Right atrium auricular region (tissue), 2 donors: ENCODE measurements around the gene DLEU7. TPM values are rescaled to one million over a fixed set of nuclear protein-coding genes. Genes with fewer than 3 reads are reported as not detected.

Experiments
- DNase-seq: peaks from one replicate; pipeline ENCODE4 v3.0.0-alpha.2; 2019; ENCODE audit warnings: low spot score
- H3K27ac ChIP-seq, 2 donors: fragments of 200-600 bp; sonication (generic); 1 replicate in 1 of 2; 2 replicates in 1 of 2; pipeline ENCODE4 v1.5.1; 2016 to 2019
- H3K27me3 ChIP-seq, 2 donors: fragments of 200-600 bp; sonication (generic); one replicate each; pipeline versions ENCODE4 v1.5.1 to v1.6.0; 2017 to 2019
- H3K36me3 ChIP-seq: fragments of 200-600 bp; sonication (generic); one replicate; pipeline ENCODE4 v1.5.1; 2016
- H3K4me1 ChIP-seq, 2 donors: fragments of 200-600 bp; sonication (generic); one replicate each; pipeline versions ENCODE4 v1.5.1 to v1.6.0; 2017 to 2019
- H3K4me3 ChIP-seq, 2 donors: fragments of 200-600 bp; sonication (generic); 1 replicate in 1 of 2; 2 replicates in 1 of 2; pipeline ENCODE4 v1.5.1; 2017 to 2019; ENCODE audit warnings: mild to moderate bottlenecking in 1 of 2, moderate library complexity in 1 of 2
- H3K9me3 ChIP-seq, 2 donors: fragments of 200-600 bp; sonication (generic); one replicate each; pipeline ENCODE4 v1.5.1; 2019
- total RNA-seq, 2 donors: library from RNA; depleted of rRNA; stranded (reverse); fragments of >200 nt; gene quantifications; one replicate each; pipeline ENCODE4 v1.1.0, GENCODE V29; 2016
- TF ChIP-seq, protein P1 (sequence below), 2 donors: fragments of 200-600 bp; sonication (generic); IDR thresholded peaks; one replicate each; pipeline ENCODE4 v1.5.1; 2019; ENCODE audit warnings: antibody characterized with exemption in 2 of 2

Gene DLEU7
- total RNA-seq, 2 donors from 2014 or later: 0.31 TPM; not detected in 1

DNA sequence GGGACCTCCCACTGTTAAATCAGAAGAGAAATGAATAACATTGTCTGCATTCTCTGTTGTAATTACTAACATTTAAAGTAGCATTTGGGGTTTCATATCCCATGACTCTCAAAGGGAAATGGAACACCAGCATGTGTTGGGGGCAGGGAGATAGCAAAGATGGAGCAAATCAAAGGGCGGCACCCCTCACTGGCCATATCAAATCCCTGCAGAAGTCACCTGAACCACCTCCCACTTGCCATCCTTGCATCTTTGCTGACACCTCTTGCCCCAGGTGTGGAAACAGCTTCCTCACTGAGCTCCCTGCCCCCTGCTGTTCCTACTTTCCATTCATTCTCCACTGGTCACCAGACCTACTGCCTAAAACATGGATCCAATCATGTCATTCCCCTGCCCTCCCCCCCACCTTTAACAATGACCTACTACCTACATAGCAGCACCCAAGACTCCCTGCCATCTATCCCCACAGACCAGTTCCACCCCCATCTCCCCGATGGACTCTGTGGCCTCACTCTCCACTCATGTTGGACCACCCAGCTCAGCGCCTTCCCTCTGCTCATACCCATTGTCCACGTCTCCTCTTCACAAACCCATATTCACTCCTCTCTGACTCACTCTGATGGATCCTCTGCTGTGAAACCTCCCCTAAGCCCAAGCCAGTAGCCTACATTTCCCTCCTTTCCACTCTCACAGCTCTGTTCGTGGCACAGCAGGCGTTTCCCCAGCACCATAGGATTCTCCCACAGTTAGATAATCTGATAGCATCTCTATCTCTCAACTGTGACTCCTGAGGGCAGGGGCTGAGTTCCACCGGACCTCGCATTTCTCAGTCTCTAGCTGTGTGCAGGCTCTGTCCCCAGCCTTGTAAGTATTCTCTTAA lies 55.9 kb downstream of the DLEU7 start:
- H3K27ac ChIP-seq: no peak overlapping the region
- H3K27me3 ChIP-seq: no peaks in the 10 kb centered on the region
- H3K4me3 ChIP-seq: no peak overlapping the region
- no peaks in the 10 kb centered on the region for H3K36me3 ChIP-seq
- DNase-seq: no peak
- TF ChIP-seq, protein P1, sequence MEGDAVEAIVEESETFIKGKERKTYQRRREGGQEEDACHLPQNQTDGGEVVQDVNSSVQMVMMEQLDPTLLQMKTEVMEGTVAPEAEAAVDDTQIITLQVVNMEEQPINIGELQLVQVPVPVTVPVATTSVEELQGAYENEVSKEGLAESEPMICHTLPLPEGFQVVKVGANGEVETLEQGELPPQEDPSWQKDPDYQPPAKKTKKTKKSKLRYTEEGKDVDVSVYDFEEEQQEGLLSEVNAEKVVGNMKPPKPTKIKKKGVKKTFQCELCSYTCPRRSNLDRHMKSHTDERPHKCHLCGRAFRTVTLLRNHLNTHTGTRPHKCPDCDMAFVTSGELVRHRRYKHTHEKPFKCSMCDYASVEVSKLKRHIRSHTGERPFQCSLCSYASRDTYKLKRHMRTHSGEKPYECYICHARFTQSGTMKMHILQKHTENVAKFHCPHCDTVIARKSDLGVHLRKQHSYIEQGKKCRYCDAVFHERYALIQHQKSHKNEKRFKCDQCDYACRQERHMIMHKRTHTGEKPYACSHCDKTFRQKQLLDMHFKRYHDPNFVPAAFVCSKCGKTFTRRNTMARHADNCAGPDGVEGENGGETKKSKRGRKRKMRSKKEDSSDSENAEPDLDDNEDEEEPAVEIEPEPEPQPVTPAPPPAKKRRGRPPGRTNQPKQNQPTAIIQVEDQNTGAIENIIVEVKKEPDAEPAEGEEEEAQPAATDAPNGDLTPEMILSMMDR (IDR thresholded peaks at IDR 0.05): no peak
- H3K9me3 ChIP-seq: no peaks in the 10 kb centered on the region
- no peaks in the 10 kb centered on the region for H3K4me1 ChIP-seq

DNA sequence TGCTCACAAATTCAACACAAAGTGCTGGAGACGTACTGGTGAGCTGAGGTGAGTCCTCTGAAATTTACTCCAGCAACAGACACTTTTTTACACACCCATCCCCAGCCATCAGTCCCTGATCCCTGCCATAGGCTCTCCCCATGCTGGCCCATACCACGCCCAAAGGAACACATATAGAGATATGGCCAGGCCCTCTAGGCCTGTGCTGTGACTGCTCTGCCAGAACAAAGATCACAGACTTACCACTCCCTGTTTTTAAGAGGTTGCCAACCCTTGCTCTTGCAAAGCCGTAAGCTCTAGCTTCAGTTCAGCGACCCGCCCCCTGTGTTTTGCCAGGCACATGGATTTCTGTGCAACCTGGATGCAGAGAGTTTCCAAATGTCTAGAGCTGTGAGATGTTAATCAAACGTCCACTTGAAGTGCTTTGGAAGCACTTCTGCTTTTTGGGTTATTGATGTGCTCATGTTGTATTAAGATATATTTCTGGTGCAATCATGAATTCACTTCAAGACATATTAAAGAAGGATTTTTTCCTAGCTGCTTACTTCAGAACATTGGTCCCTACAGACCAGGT lies 59.7 kb downstream of the DLEU7 start:
- Histone ChIP-seq H3K4me1 (no peaks in the 10 kb centered on the region), H3K27ac (no peak overlapping the region), H3K4me3 (no peak overlapping the region), H3K9me3 (no peaks in the 10 kb centered on the region), H3K36me3 (no peaks in the 10 kb centered on the region), H3K27me3 (no peaks in the 10 kb centered on the region)
- no peak for DNase-seq
- TF ChIP-seq, protein P1 (IDR thresholded peaks at IDR 0.05): no peak

DNA sequence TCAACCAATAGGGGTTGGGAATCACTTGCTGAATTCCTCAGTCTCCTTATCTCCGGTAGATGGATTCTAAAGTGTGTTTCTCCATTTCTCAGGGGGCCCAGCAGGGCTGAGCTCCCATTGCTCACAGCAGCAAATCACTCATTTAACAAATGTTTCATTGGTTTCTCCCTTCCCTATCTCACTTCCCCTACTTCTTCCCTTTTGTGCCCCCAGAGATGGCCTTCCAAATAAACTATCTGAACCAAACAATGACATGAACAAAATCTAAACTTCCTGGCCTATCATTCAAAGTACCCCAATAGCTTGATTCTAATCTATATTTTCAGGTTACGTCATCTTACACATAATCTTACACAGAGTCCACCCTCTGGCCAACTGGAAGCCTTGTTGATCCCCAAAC lies 60.4 kb downstream of the DLEU7 start:
- H3K4me3 ChIP-seq: no peak overlapping the region
- H3K4me1 ChIP-seq: no peaks in the 10 kb centered on the region
- TF ChIP-seq, protein P1 (IDR thresholded peaks at IDR 0.05): no peak
- no peaks in the 10 kb centered on the region for H3K27me3 ChIP-seq
- H3K27ac ChIP-seq: no peak overlapping the region
- no peaks in the 10 kb centered on the region for H3K9me3 ChIP-seq
- no peak for DNase-seq
- H3K36me3 ChIP-seq: no peaks in the 10 kb centered on the region

DNA sequence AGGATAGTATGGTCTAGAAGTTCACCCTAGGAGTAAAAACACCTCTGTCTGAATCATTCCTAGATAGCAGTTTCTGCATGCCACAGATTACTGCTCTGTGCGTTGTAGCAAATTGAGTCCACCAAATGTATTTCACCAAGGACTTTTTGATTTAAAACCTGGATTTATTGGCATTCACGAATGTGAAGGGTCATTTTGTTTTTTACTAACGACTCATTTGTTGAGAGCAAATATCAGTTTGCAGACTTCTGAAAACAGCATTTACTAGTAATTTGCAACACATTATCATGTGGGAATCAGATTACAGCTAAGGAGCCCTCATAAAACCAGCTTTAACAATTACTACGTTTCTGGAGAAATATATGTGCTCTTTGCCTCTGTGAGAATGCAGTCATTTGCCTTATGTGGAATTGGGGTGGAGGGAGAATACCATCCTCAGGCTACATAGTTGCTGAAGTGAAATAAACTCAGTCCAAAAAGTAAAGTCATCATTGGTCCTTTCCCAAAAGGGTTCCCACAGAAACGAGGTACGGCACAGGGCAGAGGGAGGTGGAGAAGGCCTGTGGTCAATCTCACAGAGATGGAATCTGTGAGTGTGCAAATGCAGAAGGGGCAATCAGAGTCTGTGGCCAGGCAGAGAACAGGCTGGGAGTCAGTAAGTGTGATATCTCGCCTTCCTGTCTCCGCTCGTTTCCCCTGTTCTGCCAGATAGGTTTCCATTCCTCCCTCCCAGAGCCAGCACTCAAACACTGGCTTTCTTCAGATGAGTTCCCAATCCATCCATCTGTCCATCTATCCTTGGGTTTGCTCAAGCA lies 63.1 kb downstream of the DLEU7 start:
- no peak overlapping the region for H3K27ac ChIP-seq
- no peak for DNase-seq
- no peak overlapping the region for H3K4me3 ChIP-seq
- H3K27me3 ChIP-seq: no peaks in the 10 kb centered on the region
- TF ChIP-seq, protein P1 (IDR thresholded peaks at IDR 0.05): no peak
- H3K36me3 ChIP-seq: no peaks in the 10 kb centered on the region
- H3K9me3 ChIP-seq: no peaks in the 10 kb centered on the region
- H3K4me1 ChIP-seq: no peaks in the 10 kb centered on the region

DNA sequence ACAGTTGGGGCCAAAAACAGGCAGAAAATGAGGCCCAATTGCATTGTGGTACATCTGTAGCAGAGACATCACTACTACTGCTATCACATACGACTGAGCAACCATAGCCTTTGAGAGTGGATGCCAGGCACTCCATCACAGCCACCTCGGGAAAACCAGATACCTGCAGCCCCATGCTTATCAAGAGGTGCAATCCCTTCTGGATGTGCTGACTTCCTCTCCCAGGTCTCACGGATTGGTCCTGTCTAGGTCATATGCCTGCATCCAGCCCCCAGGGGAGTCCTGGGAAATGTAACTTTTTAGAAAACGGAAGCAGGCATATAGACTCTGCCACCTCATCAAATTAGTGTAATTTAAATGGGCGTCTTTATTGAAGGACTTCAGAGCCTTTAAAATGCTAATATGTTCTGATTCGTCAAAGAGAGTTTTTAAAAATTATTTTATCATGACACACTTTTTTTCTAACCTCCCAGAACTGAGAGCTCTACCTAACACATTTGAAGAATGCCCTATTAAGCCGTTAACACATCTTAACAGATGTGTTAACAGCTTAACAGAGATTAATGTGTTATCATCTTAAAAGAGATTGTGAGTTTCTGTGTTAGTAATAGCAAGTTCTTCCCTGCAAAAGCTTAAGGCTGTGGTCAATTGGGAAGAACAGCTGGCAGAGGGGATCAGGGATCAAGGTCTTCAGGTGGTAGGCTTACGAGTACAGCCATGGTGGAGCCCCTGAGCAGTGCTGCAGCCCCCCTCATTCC lies 63.9 kb downstream of the DLEU7 start:
- Histone ChIP-seq H3K27me3 (no peaks in the 10 kb centered on the region), H3K36me3 (no peaks in the 10 kb centered on the region), H3K4me1 (no peaks in the 10 kb centered on the region), H3K9me3 (no peaks in the 10 kb centered on the region), H3K27ac (no peak overlapping the region), H3K4me3 (no peak overlapping the region)
- no peak for DNase-seq
- TF ChIP-seq, protein P1 (IDR thresholded peaks at IDR 0.05): no peak
